SIG-M5 (cell line): ENCODE results near the gene JAKMIP2.
"Not testable (repeated sequence)": the region's sequence is repeated elsewhere in the genome, so short reads cannot be mapped to it uniquely, and the experiment has no call there.

Source experiments
- DNase-seq: peaks from one replicate; lab custom pipeline; 2025; lab: John Stamatoyannopoulos, UW

The JAKMIP2 gene

GRCh38 chr5:147743678-147744374 is 38.7 kb downstream of the JAKMIP2 start:
- DNase-seq, result no peak

- DNase-seq, result no peak
Measured at GRCh38 chr5:147743012-147743411, 39.5 kb downstream of the JAKMIP2 start.

- no peak for DNase-seq
Measured at GRCh38 chr5:147742151-147742550, 40.4 kb downstream of the JAKMIP2 start.

GRCh38 chr5:147740864-147741263 is 41.7 kb downstream of the JAKMIP2 start:
- DNase-seq, result no peak

GRCh38 chr5:147737921-147738320 is 44.6 kb downstream of the JAKMIP2 start:
- DNase-seq, result no peak

- DNase-seq, result no peak
Measured at GRCh38 chr5:147735621-147736125, 46.9 kb downstream of the JAKMIP2 start.

GRCh38 chr5:147734894-147735293 is 47.6 kb downstream of the JAKMIP2 start:
- DNase-seq, result no peak

GRCh38 chr5:147733075-147733474 is 49.5 kb downstream of the JAKMIP2 start:
- DNase-seq, result no peak

- DNase-seq, result no peak
Measured at GRCh38 chr5:147732291-147732883, 50.1 kb downstream of the JAKMIP2 start.

GRCh38 chr5:147731431-147732290 is 50.9 kb downstream of the JAKMIP2 start:
- no peak for DNase-seq

- no peak for DNase-seq
Measured at GRCh38 chr5:147727200-147727599, 55.3 kb downstream of the JAKMIP2 start.

- not testable (repeated sequence) for DNase-seq
Measured at GRCh38 chr5:147721191-147721960, 61.2 kb downstream of the JAKMIP2 start.

- DNase-seq, result no peak
Measured at GRCh38 chr5:147713550-147714295, 68.8 kb downstream of the JAKMIP2 start.

- no peak for DNase-seq
Measured at GRCh38 chr5:147712598-147712997, 69.9 kb downstream of the JAKMIP2 start.

- no peak for DNase-seq
Measured at GRCh38 chr5:147712019-147712418, 70.5 kb downstream of the JAKMIP2 start.

- no peak for DNase-seq
Measured at GRCh38 chr5:147711019-147711418, 71.5 kb downstream of the JAKMIP2 start.

- no peak for DNase-seq
Measured at GRCh38 chr5:147708708-147709107, 73.8 kb downstream of the JAKMIP2 start.

- no peak for DNase-seq
Measured at GRCh38 chr5:147704544-147704943, 78.0 kb downstream of the JAKMIP2 start.

GRCh38 chr5:147701468-147701867 is 81.1 kb downstream of the JAKMIP2 start:
- DNase-seq, result no peak

- DNase-seq, result no peak
Measured at GRCh38 chr5:147699496-147700088, 82.9 kb downstream of the JAKMIP2 start.

GRCh38 chr5:147697380-147697779 is 85.1 kb downstream of the JAKMIP2 start:
- no peak for DNase-seq
